D721Med (cell line): ENCODE results near the gene NT5M.

ENCODE experiments used
- DNase-seq: peaks from one replicate; pipeline ENCODE4 v3.0.0; 2011; ENCODE audit warnings: low spot score; ENCODE audit not compliant: insufficient read length
- FAIRE-seq: peaks from 2 replicates; lab custom pipeline; 2011; peaks lifted over from hg19 to GRCh38; lab: Jason Lieb, UNC
- TF ChIP-seq, protein P1 (sequence below): IDR thresholded peaks from 2 replicates; pipeline ENCODE4 v1.5.1; 2012; ENCODE audit warnings: mild to moderate bottlenecking, control low read depth; ENCODE audit not compliant: insufficient read depth; ENCODE audit errors: missing control alignments

NT5M gene

GRCh38 chr17:17315142-17315821, 12.1 kb downstream of the NT5M start:
- no peak for DNase-seq
- no peak for FAIRE-seq
- TF ChIP-seq, protein P1, sequence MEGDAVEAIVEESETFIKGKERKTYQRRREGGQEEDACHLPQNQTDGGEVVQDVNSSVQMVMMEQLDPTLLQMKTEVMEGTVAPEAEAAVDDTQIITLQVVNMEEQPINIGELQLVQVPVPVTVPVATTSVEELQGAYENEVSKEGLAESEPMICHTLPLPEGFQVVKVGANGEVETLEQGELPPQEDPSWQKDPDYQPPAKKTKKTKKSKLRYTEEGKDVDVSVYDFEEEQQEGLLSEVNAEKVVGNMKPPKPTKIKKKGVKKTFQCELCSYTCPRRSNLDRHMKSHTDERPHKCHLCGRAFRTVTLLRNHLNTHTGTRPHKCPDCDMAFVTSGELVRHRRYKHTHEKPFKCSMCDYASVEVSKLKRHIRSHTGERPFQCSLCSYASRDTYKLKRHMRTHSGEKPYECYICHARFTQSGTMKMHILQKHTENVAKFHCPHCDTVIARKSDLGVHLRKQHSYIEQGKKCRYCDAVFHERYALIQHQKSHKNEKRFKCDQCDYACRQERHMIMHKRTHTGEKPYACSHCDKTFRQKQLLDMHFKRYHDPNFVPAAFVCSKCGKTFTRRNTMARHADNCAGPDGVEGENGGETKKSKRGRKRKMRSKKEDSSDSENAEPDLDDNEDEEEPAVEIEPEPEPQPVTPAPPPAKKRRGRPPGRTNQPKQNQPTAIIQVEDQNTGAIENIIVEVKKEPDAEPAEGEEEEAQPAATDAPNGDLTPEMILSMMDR, result no peak

DNA sequence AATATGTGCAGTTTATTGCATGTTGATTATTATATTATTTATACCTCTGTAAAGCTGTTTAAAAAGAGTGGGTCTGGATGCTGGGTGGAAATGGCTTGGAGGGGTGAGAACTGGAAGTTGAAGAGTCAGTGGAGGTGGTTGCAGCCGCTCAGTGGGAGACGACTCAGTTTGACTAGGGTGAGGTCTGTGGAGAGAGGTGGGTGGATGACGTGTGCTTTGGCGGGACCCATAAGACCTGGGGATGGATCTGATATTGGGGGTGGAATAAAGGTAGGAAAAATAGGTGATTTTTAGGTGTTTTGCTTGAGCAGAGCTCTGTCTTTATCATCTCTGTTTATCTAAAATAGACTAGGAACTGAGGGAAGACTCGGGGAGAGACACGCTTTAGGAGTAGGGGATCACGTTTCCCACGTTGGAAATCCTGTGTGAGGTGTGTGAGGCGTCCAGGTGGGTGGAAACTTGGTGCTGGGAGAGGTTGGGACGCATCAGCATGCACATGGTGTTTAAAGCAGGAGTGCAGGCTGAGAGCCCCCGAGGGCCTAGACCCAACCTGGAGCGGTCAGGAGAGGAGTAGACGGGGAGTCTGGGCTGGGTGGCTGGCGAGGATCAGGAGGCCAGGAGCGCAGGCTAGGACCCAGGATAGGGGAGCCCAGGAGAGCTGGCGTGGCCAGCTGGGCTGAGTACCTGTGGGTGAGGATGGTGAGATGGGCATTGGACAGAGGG, 17.2 kb downstream of the NT5M start:
- TF ChIP-seq, protein P1, result no peak
- DNase-seq (no peak), FAIRE-seq (no peak)

- FAIRE-seq (no peak), DNase-seq (no peak)
Measured at GRCh38 chr17:17320911-17321220, 17.7 kb downstream of the NT5M start.

GRCh38 chr17:17321356-17322025, 18.3 kb downstream of the NT5M start:
- DNase-seq (no peak), FAIRE-seq (no peak)
- TF ChIP-seq, protein P1, result no peak

More at GRCh38 chr17:17320911-17321220, 17.7 kb downstream of the NT5M start:
- TF ChIP-seq, protein P1, result no peak

DNA sequence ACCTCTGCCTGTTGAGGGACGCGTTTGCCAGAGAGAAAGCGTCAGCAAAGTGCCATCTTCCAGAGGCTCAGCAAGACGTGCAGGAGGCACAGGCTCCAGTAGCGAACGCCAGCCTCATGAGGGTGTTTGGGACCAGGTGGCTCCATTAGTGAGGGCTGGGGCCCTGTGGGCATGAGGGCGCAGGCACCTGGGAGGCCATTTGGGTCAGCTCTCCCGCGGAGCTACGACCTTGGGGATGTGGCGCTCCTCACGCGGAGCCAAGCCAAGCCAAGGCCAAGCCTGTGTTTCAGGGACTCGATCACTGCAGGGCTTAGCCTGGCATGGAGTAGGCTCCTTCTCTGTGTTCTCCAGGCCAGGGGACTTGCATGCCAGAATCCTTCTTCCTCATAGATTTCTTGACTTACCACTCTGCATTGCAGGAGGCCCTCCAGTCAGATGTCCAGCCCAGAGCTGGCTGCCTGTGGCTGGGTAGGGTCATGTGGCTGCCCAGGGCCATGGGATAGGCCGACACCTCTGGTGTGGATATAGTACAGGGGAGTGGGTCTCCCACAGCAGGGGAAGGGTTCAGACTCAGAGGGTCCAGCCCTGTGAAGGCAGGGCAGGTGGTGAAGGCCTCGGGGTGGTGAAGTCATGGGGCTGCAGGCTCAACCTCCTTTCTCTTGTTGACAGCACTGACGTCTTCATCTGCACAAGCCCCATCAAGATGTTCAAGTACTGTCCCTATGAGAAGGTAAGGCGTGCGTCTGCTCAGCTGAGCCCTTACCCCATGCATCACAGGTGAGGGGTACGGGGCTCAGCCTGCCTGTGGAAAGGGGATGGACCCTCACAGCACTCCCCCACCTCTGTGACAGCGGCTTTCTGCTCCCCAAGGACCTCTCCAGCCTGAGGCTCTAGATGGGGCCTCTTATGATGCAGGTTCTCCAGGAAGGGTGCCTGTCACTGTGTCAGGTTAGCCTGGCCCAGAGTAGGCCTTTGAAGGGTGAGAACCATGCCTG, 19.6 kb downstream of the NT5M start:
- FAIRE-seq, result no peak
- DNase-seq, result no peak
- TF ChIP-seq, protein P1, result no peak

- DNase-seq (peak; percentile 13), FAIRE-seq (no peak)
- TF ChIP-seq, protein P1, result no peak
Measured at GRCh38 chr17:17324616-17325015, 21.4 kb downstream of the NT5M start.
